Adrenal gland (tissue), 5 donors: ENCODE measurements around the gene PALMD.

Experiments used
- POLR2A ChIP-seq, 2 donors: fragments of 450-650 bp; IDR thresholded peaks; one replicate each; pipeline ENCODE4 v1.6.1; 2017; ENCODE audit warnings: antibody characterized with exemption in 2 of 2, mild to moderate bottlenecking in 2 of 2, moderate library complexity in 1 of 2
- TF ChIP-seq, protein P1 (sequence below), 6 experiments: fragments of 450-650 bp in 4 of 6; fragments of 200-600 bp in 2 of 6; sonication (generic) in 1 of 6; IDR thresholded peaks; 1 replicate in 5 of 6; 2 replicates in 1 of 6; pipeline versions ENCODE4 v1.5.1 to v1.8.0; 2016 to 2021; ENCODE audit warnings: antibody characterized with exemption in 6 of 6, mild to moderate bottlenecking in 2 of 6, moderate library complexity in 1 of 6
- donor health status: DM: no; HTN: no; CAD: no.

DNA sequence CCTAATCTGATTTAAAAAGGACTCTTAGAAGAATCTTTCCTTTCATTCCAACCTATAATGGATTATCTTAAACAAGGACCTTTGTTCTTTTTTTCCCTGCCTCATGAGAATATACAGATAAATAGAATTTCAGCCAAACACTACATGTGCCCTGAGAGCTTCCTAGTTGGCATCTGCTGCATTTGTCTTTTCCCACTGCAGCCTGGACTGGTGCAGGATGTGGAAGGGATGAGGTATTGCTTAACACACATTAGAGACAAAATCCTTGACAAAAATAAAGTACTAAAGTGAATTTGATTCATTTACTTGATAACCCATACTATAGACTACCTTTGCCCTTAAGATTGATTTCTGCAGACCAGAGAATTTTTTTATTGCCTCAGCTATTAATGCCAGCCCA, 59.5 kb downstream of the PALMD start:
- TF ChIP-seq, protein P1, sequence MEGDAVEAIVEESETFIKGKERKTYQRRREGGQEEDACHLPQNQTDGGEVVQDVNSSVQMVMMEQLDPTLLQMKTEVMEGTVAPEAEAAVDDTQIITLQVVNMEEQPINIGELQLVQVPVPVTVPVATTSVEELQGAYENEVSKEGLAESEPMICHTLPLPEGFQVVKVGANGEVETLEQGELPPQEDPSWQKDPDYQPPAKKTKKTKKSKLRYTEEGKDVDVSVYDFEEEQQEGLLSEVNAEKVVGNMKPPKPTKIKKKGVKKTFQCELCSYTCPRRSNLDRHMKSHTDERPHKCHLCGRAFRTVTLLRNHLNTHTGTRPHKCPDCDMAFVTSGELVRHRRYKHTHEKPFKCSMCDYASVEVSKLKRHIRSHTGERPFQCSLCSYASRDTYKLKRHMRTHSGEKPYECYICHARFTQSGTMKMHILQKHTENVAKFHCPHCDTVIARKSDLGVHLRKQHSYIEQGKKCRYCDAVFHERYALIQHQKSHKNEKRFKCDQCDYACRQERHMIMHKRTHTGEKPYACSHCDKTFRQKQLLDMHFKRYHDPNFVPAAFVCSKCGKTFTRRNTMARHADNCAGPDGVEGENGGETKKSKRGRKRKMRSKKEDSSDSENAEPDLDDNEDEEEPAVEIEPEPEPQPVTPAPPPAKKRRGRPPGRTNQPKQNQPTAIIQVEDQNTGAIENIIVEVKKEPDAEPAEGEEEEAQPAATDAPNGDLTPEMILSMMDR (IDR thresholded peaks at IDR 0.05) = no peak
- TF ChIP-seq POLR2A (IDR thresholded peaks at IDR 0.05) = no peak
